Subcutaneous abdominal adipose tissue (tissue), 5 donors: Measurements from ENCODE around the gene SCUBE3.

Experiments
- H3K27ac ChIP-seq: one replicate; pipeline ENCODE4 v1.7.0; 2013; ENCODE audit warnings: low read depth, mild to moderate bottlenecking, inconsistent platforms, low read length, moderate library complexity
- H3K27me3 ChIP-seq, 5 donors: one replicate each; pipeline ENCODE4 v1.7.0; 2013; ENCODE audit warnings: low read length in 5 of 5, inconsistent platforms in 1 of 5; ENCODE audit not compliant: control insufficient read depth in 5 of 5, insufficient read depth in 4 of 5
- H3K36me3 ChIP-seq, 5 donors: one replicate each; pipeline ENCODE4 v1.7.0; 2013; ENCODE audit warnings: low read length in 5 of 5; ENCODE audit not compliant: control insufficient read depth in 5 of 5, insufficient read depth in 5 of 5
- H3K4me1 ChIP-seq, 5 donors: one replicate each; pipeline ENCODE4 v1.7.0; 2013; ENCODE audit warnings: low read length in 5 of 5, mild to moderate bottlenecking in 3 of 5, moderate library complexity in 1 of 5; ENCODE audit not compliant: control insufficient read depth in 5 of 5, insufficient read depth in 5 of 5
- H3K4me3 ChIP-seq, 5 donors: one replicate each; pipeline ENCODE4 v1.7.0; 2013; ENCODE audit warnings: low read length in 5 of 5, low read depth in 1 of 5
- H3K9ac ChIP-seq, 5 donors: one replicate each; pipeline ENCODE4 v1.7.0; 2013; ENCODE audit warnings: low read length in 5 of 5, mild to moderate bottlenecking in 4 of 5, moderate library complexity in 3 of 5
- H3K9me3 ChIP-seq, 5 donors: one replicate each; pipeline ENCODE4 v1.7.0; 2013; ENCODE audit warnings: low read length in 5 of 5; ENCODE audit not compliant: control insufficient read depth in 5 of 5
- donor health status: healthy.
- donor health status: healthy.
- donor health status: healthy.
- donor health status: healthy.
- donor health status: healthy.

Gene SCUBE3

GRCh38 chr6:35218021-35218420 lies 4.3 kb downstream of the SCUBE3 start:
- H3K27ac ChIP-seq = no peak overlapping the region
- H3K36me3 ChIP-seq = no peaks in the 10 kb centered on the region
- no peak overlapping the region for H3K4me3 ChIP-seq
- no peaks in the 10 kb centered on the region for H3K9me3 ChIP-seq
- H3K4me1 ChIP-seq = peaks cover 0 to 21% (median 16%) of the 10 kb centered on the region in 5 donors
- H3K27me3 ChIP-seq = peaks cover 26 to 65% (median 48%) of the 10 kb centered on the region in 5 donors
- no peak overlapping the region for H3K9ac ChIP-seq

GRCh38 chr6:35218456-35218855 lies 4.7 kb downstream of the SCUBE3 start:
- Histone ChIP-seq H3K4me1 (peaks cover 0 to 17% (median 12%) of the 10 kb centered on the region in 5 donors), H3K36me3 (no peaks in the 10 kb centered on the region), H3K9ac (no peak overlapping the region), H3K27me3 (peaks cover 23 to 60% (median 44%) of the 10 kb centered on the region in 5 donors), H3K27ac (no peak overlapping the region), H3K4me3 (no peak overlapping the region), H3K9me3 (no peaks in the 10 kb centered on the region)

- H3K9ac ChIP-seq = no peak overlapping the region
- no peaks in the 10 kb centered on the region for H3K36me3 ChIP-seq
- H3K4me1 ChIP-seq = peaks cover 0 to 4% (median under 1%) of the 10 kb centered on the region in 5 donors
- no peak overlapping the region for H3K27ac ChIP-seq
- peaks cover 15 to 48% (median 35%) of the 10 kb centered on the region in 5 donors for H3K27me3 ChIP-seq
- no peaks in the 10 kb centered on the region for H3K9me3 ChIP-seq
- H3K4me3 ChIP-seq = no peak overlapping the region
These were observed 6.0 kb downstream of the SCUBE3 start for GRCh38 chr6:35219683-35220326.

GRCh38 chr6:35220711-35221110 lies 7.0 kb downstream of the SCUBE3 start:
- H3K9me3 ChIP-seq = no peaks in the 10 kb centered on the region
- H3K4me1 ChIP-seq = no peaks in the 10 kb centered on the region
- no peak overlapping the region for H3K27ac ChIP-seq
- no peak overlapping the region for H3K4me3 ChIP-seq
- H3K9ac ChIP-seq = no peak overlapping the region
- no peaks in the 10 kb centered on the region for H3K36me3 ChIP-seq
- H3K27me3 ChIP-seq = peaks cover 9 to 39% (median 28%) of the 10 kb centered on the region in 5 donors

GRCh38 chr6:35223396-35223795 lies 9.6 kb downstream of the SCUBE3 start:
- no peaks in the 10 kb centered on the region for H3K9me3 ChIP-seq
- H3K9ac ChIP-seq = no peak overlapping the region
- H3K4me1 ChIP-seq = no peaks in the 10 kb centered on the region
- peaks cover 2 to 16% (median 3%) of the 10 kb centered on the region in 5 donors for H3K27me3 ChIP-seq
- H3K36me3 ChIP-seq = peaks cover 0 to under 1% (median 0%) of the 10 kb centered on the region in 5 donors
- no peak overlapping the region for H3K27ac ChIP-seq
- no peak overlapping the region for H3K4me3 ChIP-seq

- peaks cover 0 to 2% (median 0%) of the 10 kb centered on the region in 5 donors for H3K36me3 ChIP-seq
- H3K9ac ChIP-seq = no peak overlapping the region
- peaks cover 0 to under 1% (median 0%) of the 10 kb centered on the region in 5 donors for H3K4me1 ChIP-seq
- H3K27ac ChIP-seq = no peak overlapping the region
- no peak overlapping the region for H3K4me3 ChIP-seq
- no peaks in the 10 kb centered on the region for H3K9me3 ChIP-seq
- H3K27me3 ChIP-seq = peaks cover 0 to 8% (median 1%) of the 10 kb centered on the region in 5 donors
These were observed 11.0 kb downstream of the SCUBE3 start for GRCh38 chr6:35224720-35225119.

GRCh38 chr6:35228481-35228880 lies 14.7 kb downstream of the SCUBE3 start:
- Histone ChIP-seq H3K27me3 (no peaks in the 10 kb centered on the region), H3K4me3 (no peak overlapping the region), H3K4me1 (peaks cover 0 to 19% (median 15%) of the 10 kb centered on the region in 5 donors), H3K9me3 (no peaks in the 10 kb centered on the region), H3K36me3 (peaks cover 0 to 2% (median 0%) of the 10 kb centered on the region in 5 donors), H3K9ac (no peak overlapping the region), H3K27ac (no peak overlapping the region)

- H3K4me1 ChIP-seq = peaks cover 0 to 19% (median 15%) of the 10 kb centered on the region in 5 donors
These were observed 15.5 kb downstream of the SCUBE3 start for GRCh38 chr6:35229304-35229703.

GRCh38 chr6:35230498-35230897 lies 16.7 kb downstream of the SCUBE3 start:
- Histone ChIP-seq H3K27me3 (no peaks in the 10 kb centered on the region), H3K9ac (no peak overlapping the region), H3K27ac (no peak overlapping the region), H3K9me3 (no peaks in the 10 kb centered on the region), H3K4me1 (peaks cover 0 to 19% (median 15%) of the 10 kb centered on the region in 5 donors), H3K4me3 (no peak overlapping the region), H3K36me3 (peaks cover 0 to 2% (median 0%) of the 10 kb centered on the region in 5 donors)

More at GRCh38 chr6:35229304-35229703, 15.5 kb downstream of the SCUBE3 start:
- no peak overlapping the region for H3K4me3 ChIP-seq
- H3K27me3 ChIP-seq = no peaks in the 10 kb centered on the region
- no peak overlapping the region for H3K9ac ChIP-seq
- H3K27ac ChIP-seq = no peak overlapping the region
- no peaks in the 10 kb centered on the region for H3K9me3 ChIP-seq
- peaks cover 0 to 2% (median 0%) of the 10 kb centered on the region in 5 donors for H3K36me3 ChIP-seq

- no peak overlapping the region for H3K27ac ChIP-seq
- H3K4me1 ChIP-seq = peaks cover 0 to 19% (median 15%) of the 10 kb centered on the region in 5 donors
- no peak overlapping the region for H3K4me3 ChIP-seq
- H3K9me3 ChIP-seq = no peaks in the 10 kb centered on the region
- no peaks in the 10 kb centered on the region for H3K27me3 ChIP-seq
- peaks cover 0 to 2% (median 0%) of the 10 kb centered on the region in 5 donors for H3K36me3 ChIP-seq
- no peak overlapping the region for H3K9ac ChIP-seq
These were observed 17.2 kb downstream of the SCUBE3 start for GRCh38 chr6:35230950-35231349.
